ENCODE measurements around the gene HSPB6. TPM values are rescaled to one million over a fixed set of nuclear protein-coding genes. Genes with fewer than 3 reads are reported as not detected.
A peak's percentile ranks its signal among the peaks of the same experiment; 100 is the strongest.

HSPB6 gene
- total RNA-seq, 1 donor from 2014 or later: 0.17 TPM

DNA sequence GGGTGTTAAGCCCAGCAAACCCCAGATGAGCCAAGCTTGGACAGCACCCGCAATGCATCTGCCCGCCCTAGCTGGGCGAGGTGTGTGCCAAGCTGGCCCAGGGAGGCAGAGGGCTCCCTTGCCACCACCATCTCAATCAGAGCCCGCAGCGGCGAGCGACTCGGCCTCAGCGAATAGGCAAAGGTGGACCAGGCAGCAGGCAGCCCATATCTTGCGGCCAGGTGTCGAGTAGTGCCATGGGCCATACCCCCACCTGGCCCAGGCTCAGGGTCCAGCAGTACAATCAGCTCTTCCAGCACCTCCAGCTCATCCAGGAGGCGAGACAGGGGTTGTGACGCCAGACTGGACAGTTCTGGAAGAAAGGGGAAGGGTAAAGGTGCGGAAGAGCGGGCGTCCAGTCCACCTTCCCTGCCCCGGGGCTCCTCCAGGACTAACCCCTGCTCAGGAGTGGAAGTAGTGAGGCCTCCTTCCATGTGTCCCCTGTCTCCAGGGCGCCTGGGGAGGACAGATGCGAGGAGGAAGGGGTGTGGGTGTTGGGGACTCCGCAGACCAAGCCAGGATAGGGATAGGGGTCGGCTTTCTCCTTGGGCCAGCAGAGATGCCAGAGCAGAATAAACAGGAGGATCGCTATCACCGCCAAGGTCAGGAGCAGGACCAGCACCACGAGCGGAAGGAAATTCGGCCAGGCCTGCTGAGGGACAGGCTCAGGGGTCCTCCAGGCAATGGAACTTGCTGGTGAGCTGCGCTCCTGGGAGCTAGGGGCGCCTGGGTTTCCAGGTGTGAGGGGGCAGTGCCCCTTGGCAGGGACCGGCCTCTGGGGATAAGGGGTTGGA is 17.3 kb downstream of the HSPB6 start:
- Histone ChIP-seq H3K27me3 (ENCODE audit: control insufficient read depth, insufficient read depth, low read length) (no peaks in the 10 kb centered on the region), H3K36me3 (ENCODE audit: control insufficient read depth, insufficient read depth, low read length) (no peaks in the 10 kb centered on the region), H3K4me3 (ENCODE audit: low read depth, low read length) (peak overlapping the region; percentile 52)
- DNase-seq (ENCODE audit: low read depth): no peak
- TF ChIP-seq, protein P1, sequence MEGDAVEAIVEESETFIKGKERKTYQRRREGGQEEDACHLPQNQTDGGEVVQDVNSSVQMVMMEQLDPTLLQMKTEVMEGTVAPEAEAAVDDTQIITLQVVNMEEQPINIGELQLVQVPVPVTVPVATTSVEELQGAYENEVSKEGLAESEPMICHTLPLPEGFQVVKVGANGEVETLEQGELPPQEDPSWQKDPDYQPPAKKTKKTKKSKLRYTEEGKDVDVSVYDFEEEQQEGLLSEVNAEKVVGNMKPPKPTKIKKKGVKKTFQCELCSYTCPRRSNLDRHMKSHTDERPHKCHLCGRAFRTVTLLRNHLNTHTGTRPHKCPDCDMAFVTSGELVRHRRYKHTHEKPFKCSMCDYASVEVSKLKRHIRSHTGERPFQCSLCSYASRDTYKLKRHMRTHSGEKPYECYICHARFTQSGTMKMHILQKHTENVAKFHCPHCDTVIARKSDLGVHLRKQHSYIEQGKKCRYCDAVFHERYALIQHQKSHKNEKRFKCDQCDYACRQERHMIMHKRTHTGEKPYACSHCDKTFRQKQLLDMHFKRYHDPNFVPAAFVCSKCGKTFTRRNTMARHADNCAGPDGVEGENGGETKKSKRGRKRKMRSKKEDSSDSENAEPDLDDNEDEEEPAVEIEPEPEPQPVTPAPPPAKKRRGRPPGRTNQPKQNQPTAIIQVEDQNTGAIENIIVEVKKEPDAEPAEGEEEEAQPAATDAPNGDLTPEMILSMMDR (IDR thresholded peaks at IDR 0.05; ENCODE audit: insufficient read depth, low read length, poor library complexity, severe bottlenecking): no peak

DNA sequence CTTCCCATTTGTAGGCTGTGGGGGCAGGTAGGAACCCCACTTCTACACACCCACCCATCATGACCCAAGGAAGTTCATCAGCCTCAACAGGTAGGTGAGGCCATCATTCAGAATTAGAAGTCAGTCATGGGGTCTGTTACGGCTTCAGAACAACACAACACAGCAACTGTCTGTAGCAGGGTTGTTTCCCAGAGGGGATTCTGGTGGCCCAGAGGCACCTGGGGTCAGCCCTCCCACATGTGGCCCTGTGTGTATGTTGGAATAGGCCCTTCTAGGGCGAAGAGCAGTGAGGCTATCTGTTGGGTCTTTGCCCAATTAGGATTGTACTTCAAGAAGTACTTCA is 18.0 kb downstream of the HSPB6 start:
- TF ChIP-seq, protein P1 (IDR thresholded peaks at IDR 0.05; ENCODE audit: insufficient read depth, low read length, poor library complexity, severe bottlenecking): no peak
- Histone ChIP-seq H3K27me3 (ENCODE audit: control insufficient read depth, insufficient read depth, low read length) (no peaks in the 10 kb centered on the region), H3K36me3 (ENCODE audit: control insufficient read depth, insufficient read depth, low read length) (no peaks in the 10 kb centered on the region), H3K4me3 (ENCODE audit: low read depth, low read length) (no peak overlapping the region)
- DNase-seq (ENCODE audit: low read depth): no peak

DNA sequence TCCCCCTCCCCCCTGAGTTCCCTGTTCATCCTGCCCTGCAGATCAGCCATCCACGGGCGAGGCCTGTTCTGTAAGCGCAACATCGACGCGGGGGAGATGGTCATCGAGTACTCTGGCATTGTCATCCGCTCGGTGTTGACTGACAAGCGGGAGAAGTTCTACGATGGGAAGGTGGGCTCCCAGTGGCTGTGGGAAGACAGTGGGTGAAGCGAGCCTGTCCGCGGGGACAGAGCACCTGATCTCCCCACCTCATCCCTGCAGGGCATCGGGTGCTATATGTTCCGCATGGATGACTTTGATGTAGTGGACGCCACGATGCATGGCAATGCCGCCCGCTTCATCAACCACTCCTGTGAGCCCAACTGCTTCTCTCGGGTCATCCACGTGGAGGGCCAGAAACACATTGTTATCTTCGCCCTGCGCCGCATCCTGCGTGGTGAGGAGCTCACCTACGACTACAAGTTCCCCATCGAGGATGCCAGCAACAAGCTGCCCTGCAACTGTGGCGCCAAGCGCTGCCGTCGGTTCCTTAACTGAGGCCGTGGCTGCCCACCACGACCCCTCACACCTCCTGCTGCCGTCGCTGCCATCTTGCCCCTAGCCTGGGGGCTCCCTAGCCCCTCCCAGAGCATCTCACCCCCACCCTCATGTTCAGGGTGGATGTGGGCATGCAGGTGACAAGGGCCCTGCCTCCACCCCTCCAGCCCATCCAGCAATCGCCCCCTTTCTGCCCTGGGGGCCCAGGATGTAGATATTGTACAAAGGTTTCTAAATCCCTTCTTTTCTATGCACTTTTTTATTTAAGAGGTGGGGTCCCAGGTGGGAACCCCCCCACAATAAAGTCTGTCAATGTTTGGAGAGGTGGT is 18.6 kb downstream of the HSPB6 start:
- TF ChIP-seq, protein P1 (IDR thresholded peaks at IDR 0.05; ENCODE audit: insufficient read depth, low read length, poor library complexity, severe bottlenecking): no peak
- Histone ChIP-seq H3K4me3 (ENCODE audit: low read depth, low read length) (no peak overlapping the region), H3K27me3 (ENCODE audit: control insufficient read depth, insufficient read depth, low read length) (no peaks in the 10 kb centered on the region), H3K36me3 (ENCODE audit: control insufficient read depth, insufficient read depth, low read length) (no peaks in the 10 kb centered on the region)
- DNase-seq (ENCODE audit: low read depth): no peak

DNA sequence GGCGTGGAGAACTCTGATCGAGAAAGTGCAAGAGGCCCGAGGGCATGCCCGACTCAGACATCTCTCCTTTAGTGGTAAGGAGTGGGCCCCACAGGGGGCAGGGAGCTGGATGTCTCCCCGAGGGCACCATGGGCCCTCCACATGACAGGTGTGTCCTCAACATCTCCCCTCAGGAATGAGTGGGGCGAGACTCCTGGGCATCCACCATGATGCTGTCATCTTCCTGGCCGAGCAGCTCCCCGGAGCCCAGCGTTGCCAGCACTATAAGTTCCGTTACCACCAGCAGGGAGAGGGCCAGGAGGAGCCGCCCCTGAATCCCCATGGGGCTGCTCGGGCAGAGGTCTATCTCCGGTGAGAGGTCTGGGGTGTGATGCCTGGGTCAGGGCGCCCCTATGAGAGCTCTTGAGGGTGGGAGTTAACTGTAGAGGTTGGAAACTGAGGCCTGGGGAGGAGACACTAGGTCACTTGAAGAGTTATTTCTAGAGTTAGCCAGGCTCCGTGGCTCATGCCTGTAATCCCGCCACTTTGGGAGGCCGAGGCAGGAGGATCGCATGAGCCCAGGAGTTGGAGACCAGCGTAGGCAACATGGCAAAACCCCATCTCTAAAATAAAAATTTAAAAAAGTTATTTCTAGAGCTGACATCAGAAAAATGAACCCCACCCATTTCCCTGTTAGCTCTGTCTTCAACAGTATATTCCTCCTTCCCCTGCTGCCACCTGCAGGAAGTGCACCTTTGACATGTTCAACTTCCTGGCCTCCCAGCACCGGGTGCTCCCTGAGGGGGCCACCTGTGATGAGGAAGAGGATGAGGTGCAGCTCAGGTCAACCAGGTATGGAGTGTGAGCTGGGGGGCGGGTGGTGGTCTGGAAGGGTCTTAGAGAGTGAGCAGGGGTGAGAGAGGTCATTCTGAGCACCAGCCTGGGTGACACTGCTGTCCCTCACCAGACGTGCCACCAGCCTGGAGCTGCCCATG is 19.6 kb downstream of the HSPB6 start:
- TF ChIP-seq, protein P1 (IDR thresholded peaks at IDR 0.05; ENCODE audit: insufficient read depth, low read length, poor library complexity, severe bottlenecking): peak; percentile 3
- Histone ChIP-seq H3K27me3 (ENCODE audit: control insufficient read depth, insufficient read depth, low read length) (no peaks in the 10 kb centered on the region), H3K4me3 (ENCODE audit: low read depth, low read length) (no peak overlapping the region), H3K36me3 (ENCODE audit: control insufficient read depth, insufficient read depth, low read length) (no peaks in the 10 kb centered on the region)
- no peak for DNase-seq (ENCODE audit: low read depth)

DNA sequence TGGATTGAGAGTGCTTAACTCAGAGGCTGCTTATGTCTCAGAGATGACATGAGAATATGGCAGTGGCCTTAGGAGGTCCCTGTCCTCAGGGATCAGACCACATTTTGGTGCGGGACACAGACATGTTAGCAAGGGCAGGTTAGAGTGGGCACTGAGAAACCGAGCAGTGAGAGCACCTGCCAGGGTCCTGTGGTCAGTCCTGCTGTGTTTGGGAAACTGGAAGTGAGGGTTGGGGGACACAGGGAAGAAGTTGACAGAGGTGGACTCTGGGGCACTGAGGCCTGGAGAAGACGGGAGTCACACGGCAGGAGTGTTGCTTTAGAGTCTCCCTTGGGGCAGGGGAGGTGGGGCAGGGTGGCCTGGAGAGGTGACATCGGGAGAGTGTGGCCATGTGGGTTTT is 21.9 kb downstream of the HSPB6 start:
- H3K27me3 ChIP-seq (ENCODE audit: control insufficient read depth, insufficient read depth, low read length): no peaks in the 10 kb centered on the region
- H3K4me3 ChIP-seq (ENCODE audit: low read depth, low read length): no peak overlapping the region
- peaks cover 5% of the 10 kb centered on the region for H3K36me3 ChIP-seq (ENCODE audit: control insufficient read depth, insufficient read depth, low read length)
- TF ChIP-seq, protein P1 (IDR thresholded peaks at IDR 0.05; ENCODE audit: insufficient read depth, low read length, poor library complexity, severe bottlenecking): no peak
- no peak for DNase-seq (ENCODE audit: low read depth)

Data from kidney epithelial cell (primary cell).